Measurements from ENCODE around the gene PDE4B. TPM values are rescaled to one million over a fixed set of nuclear protein-coding genes. Genes with fewer than 3 reads are reported as not detected.

The PDE4B gene
- total and polyA plus RNA-seq, 10 of the 15 experiments (the other 5 are each of a cell fraction or from before 2014, with no cell fraction given), result 3.0 to 13.2 (median 5.7) TPM

- TF ChIP-seq, protein P1, sequence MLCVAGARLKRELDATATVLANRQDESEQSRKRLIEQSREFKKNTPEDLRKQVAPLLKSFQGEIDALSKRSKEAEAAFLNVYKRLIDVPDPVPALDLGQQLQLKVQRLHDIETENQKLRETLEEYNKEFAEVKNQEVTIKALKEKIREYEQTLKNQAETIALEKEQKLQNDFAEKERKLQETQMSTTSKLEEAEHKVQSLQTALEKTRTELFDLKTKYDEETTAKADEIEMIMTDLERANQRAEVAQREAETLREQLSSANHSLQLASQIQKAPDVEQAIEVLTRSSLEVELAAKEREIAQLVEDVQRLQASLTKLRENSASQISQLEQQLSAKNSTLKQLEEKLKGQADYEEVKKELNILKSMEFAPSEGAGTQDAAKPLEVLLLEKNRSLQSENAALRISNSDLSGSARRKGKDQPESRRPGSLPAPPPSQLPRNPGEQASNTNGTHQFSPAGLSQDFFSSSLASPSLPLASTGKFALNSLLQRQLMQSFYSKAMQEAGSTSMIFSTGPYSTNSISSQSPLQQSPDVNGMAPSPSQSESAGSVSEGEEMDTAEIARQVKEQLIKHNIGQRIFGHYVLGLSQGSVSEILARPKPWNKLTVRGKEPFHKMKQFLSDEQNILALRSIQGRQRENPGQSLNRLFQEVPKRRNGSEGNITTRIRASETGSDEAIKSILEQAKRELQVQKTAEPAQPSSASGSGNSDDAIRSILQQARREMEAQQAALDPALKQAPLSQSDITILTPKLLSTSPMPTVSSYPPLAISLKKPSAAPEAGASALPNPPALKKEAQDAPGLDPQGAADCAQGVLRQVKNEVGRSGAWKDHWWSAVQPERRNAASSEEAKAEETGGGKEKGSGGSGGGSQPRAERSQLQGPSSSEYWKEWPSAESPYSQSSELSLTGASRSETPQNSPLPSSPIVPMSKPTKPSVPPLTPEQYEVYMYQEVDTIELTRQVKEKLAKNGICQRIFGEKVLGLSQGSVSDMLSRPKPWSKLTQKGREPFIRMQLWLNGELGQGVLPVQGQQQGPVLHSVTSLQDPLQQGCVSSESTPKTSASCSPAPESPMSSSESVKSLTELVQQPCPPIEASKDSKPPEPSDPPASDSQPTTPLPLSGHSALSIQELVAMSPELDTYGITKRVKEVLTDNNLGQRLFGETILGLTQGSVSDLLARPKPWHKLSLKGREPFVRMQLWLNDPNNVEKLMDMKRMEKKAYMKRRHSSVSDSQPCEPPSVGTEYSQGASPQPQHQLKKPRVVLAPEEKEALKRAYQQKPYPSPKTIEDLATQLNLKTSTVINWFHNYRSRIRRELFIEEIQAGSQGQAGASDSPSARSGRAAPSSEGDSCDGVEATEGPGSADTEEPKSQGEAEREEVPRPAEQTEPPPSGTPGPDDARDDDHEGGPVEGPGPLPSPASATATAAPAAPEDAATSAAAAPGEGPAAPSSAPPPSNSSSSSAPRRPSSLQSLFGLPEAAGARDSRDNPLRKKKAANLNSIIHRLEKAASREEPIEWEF (IDR thresholded peaks at IDR 0.05; ENCODE audit: insufficient replicate concordance, low read depth, low read length), result no peak
- TF ChIP-seq ELK1 (IDR thresholded peaks at IDR 0.05; ENCODE audit: low read depth, low read length), result no peak
- no peak for TF ChIP-seq SREBF1 (IDR thresholded peaks at IDR 0.05; ENCODE audit: low read length)
- TF ChIP-seq SUZ12 (IDR thresholded peaks at IDR 0.05; ENCODE audit: unreplicated experiment), result no peak
- peak; percentile 59; the same call in 1 of the 2 replicates for TF ChIP-seq NBN (IDR thresholded peaks at IDR 0.05)
- peak in 1 of 2 experiments; percentile 53; a peak in 1 of 3 replicates for TF ChIP-seq EGR1 (IDR thresholded peaks at IDR 0.05; ENCODE audit: borderline replicate concordance in 1 of 2, low read depth in 2 of 2, low read length in 2 of 2)
- no peak for TF ChIP-seq YY1 (IDR thresholded peaks at IDR 0.05; ENCODE audit: low read depth, low read length)
- no peak for TF ChIP-seq RB1 (IDR thresholded peaks at IDR 0.05; ENCODE audit: borderline replicate concordance)
- no peak for TF ChIP-seq ZNF274 (IDR thresholded peaks at IDR 0.05; ENCODE audit: insufficient read depth, insufficient read length)
- TF ChIP-seq REST (IDR thresholded peaks at IDR 0.05; ENCODE audit: low read depth, low read length), result no peak
- TF ChIP-seq RAD21 (IDR thresholded peaks at IDR 0.05; ENCODE audit: insufficient read depth, low read depth, low read length), result peak; percentile 11; the same call in 1 of the 2 replicates
- TF ChIP-seq ZNF592 (IDR thresholded peaks at IDR 0.05), result no peak
- TF ChIP-seq GABPA (IDR thresholded peaks at IDR 0.05; ENCODE audit: low read depth), result peak; percentile 87
- TF ChIP-seq TBL1XR1 (IDR thresholded peaks at IDR 0.05; ENCODE audit: low read depth, low read length), result peak; percentile 77; the same call in 1 of the 2 replicates
- peak; percentile 84; the same call in 1 of the 2 replicates for TF ChIP-seq CBX5 (IDR thresholded peaks at IDR 0.05; ENCODE audit: low read depth)
- TF ChIP-seq FOS (IDR thresholded peaks at IDR 0.05; ENCODE audit: borderline replicate concordance, extremely low read depth, insufficient read length), result no peak
- peak; percentile 59; the same call in 2 of the 3 replicates for TF ChIP-seq POU2F2 (IDR thresholded peaks at IDR 0.05; ENCODE audit: borderline replicate concordance, low read depth, low read length)
These were observed 19.4 kb downstream of the PDE4B start (continued) for GRCh38 chr1:65812065-65812464.

Data from GM12878 (cell line).